Measurements from ENCODE around the gene ZNF845.
"Not testable (repeated sequence)": the region's sequence is repeated elsewhere in the genome, so short reads cannot be mapped to it uniquely, and the experiment has no call there.

ZNF845 gene

GRCh38 chr19:53333463-53334449 lies at the start of gene ZNF845:
Gene ZNF845 (plus strand): TSS chr19:53333749. CDS start chr19:53341308, 7,559 bp downstream.
- DNase-seq: peak; percentile 93 to 94

GRCh38 chr19:53285087-53285486 lies 48.5 kb upstream of the ZNF845 start:
- DNase-seq: no peak

GRCh38 chr19:53290758-53291549 lies 42.6 kb upstream of the ZNF845 start:
- no peak for DNase-seq

GRCh38 chr19:53294786-53295441 lies 38.6 kb upstream of the ZNF845 start:
- DNase-seq: no peak

GRCh38 chr19:53301341-53301740 lies 32.2 kb upstream of the ZNF845 start:
- not testable (repeated sequence) for DNase-seq

- DNase-seq: no peak
Measured at GRCh38 chr19:53308339-53308811, 25.2 kb upstream of the ZNF845 start.

- no peak for DNase-seq
Measured at GRCh38 chr19:53311044-53311443, 22.5 kb upstream of the ZNF845 start.

GRCh38 chr19:53311897-53312296 lies 21.7 kb upstream of the ZNF845 start:
- no peak for DNase-seq

- no peak for DNase-seq
Measured at GRCh38 chr19:53328967-53329366, 4.6 kb upstream of the ZNF845 start.

GRCh38 chr19:53332484-53332883 lies 1.1 kb upstream of the ZNF845 start:
- no peak for DNase-seq

- DNase-seq: peak; percentile 8 to 12
Measured at GRCh38 chr19:53333066-53333462, 485 bp upstream of the ZNF845 start.

- DNase-seq: not testable (repeated sequence)
Measured at GRCh38 chr19:53344403-53344802, 10.9 kb downstream of the ZNF845 start.

- DNase-seq: no peak
Measured at GRCh38 chr19:53355739-53356138, 22.2 kb downstream of the ZNF845 start.

- no peak for DNase-seq
Measured at GRCh38 chr19:53357821-53358581, 24.5 kb downstream of the ZNF845 start.

GRCh38 chr19:53360056-53360455 lies 26.5 kb downstream of the ZNF845 start:
- DNase-seq: not testable (repeated sequence)

GRCh38 chr19:53365134-53365898 lies 31.8 kb downstream of the ZNF845 start, which contains the start of gene ZNF525:
Gene ZNF525 (plus strand): TSS chr19:53365705. CDS start chr19:53372282, 6,577 bp downstream.
- peak; percentile 97 to 98 for DNase-seq

GRCh38 chr19:53365899-53366493 lies 32.4 kb downstream of the ZNF845 start:
- peak; percentile 41 to 43 for DNase-seq

GRCh38 chr19:53372196-53372595 lies 38.6 kb downstream of the ZNF845 start:
- no peak for DNase-seq

GRCh38 chr19:53374288-53374687 lies 40.7 kb downstream of the ZNF845 start:
- DNase-seq: no peak

GRCh38 chr19:53374743-53375142 lies 41.2 kb downstream of the ZNF845 start:
- DNase-seq: no peak

GRCh38 chr19:53381376-53381775 lies 47.8 kb downstream of the ZNF845 start:
- DNase-seq: no peak
